GM18868 (cell line): ENCODE data around the gene DCAF15.
"Not testable (repeated sequence)": the region's sequence is repeated elsewhere in the genome, so short reads cannot be mapped to it uniquely, and the experiment has no call there.

Experiments used
- ATAC-seq: cut with Tn5 transposase; IDR thresholded peaks from one replicate; pipeline ENCODE4 v1.9.1; 2021; ENCODE audit warnings: mild to moderate bottlenecking, moderate library complexity; ENCODE audit not compliant: unreplicated experiment

The DCAF15 gene

GRCh38 chr19:13959141-13959961 lies 7.0 kb downstream of the DCAF15 start:
- ATAC-seq: no peak

GRCh38 chr19:13959962-13960862 lies 7.9 kb downstream of the DCAF15 start:
- ATAC-seq: no peak

GRCh38 chr19:13960863-13961784 lies 8.8 kb downstream of the DCAF15 start:
- ATAC-seq: no peak

GRCh38 chr19:13961826-13962698 lies 9.8 kb downstream of the DCAF15 start:
- ATAC-seq: no peak

- no peak for ATAC-seq
Measured at GRCh38 chr19:13962699-13963602, 10.6 kb downstream of the DCAF15 start.

- ATAC-seq: no peak
Measured at GRCh38 chr19:13963603-13964105, 11.3 kb downstream of the DCAF15 start.

GRCh38 chr19:13964776-13965175 lies 12.5 kb downstream of the DCAF15 start:
- ATAC-seq: no peak

- ATAC-seq: no peak
Measured at GRCh38 chr19:13965377-13965896, 13.1 kb downstream of the DCAF15 start.

GRCh38 chr19:13965926-13966683 lies 13.8 kb downstream of the DCAF15 start:
- ATAC-seq: no peak

- ATAC-seq: no peak
Measured at GRCh38 chr19:13966684-13967128, 14.4 kb downstream of the DCAF15 start.

- not testable (repeated sequence) for ATAC-seq
Measured at GRCh38 chr19:13967206-13967605, 14.9 kb downstream of the DCAF15 start.

GRCh38 chr19:13968383-13968935 lies 16.1 kb downstream of the DCAF15 start:
- ATAC-seq: no peak

GRCh38 chr19:13968999-13969398 lies 16.7 kb downstream of the DCAF15 start:
- ATAC-seq: no peak

GRCh38 chr19:13969897-13970296 lies 17.6 kb downstream of the DCAF15 start:
- ATAC-seq: no peak

GRCh38 chr19:13971868-13972267 lies 19.6 kb downstream of the DCAF15 start:
- not testable (repeated sequence) for ATAC-seq

- no peak for ATAC-seq
Measured at GRCh38 chr19:13972368-13973155, 20.3 kb downstream of the DCAF15 start.
